Measurements from ENCODE around the gene ADPRHL1.
"Not testable (repeated sequence)": the region's sequence is repeated elsewhere in the genome, so short reads cannot be mapped to it uniquely, and the experiment has no call there.

GRCh38 chr13:113371701-113372100, 81.6 kb downstream of the ADPRHL1 start:
- not testable (repeated sequence) for TF ChIP-seq YY1 (IDR thresholded peaks at IDR 0.05; ENCODE audit: insufficient read depth, insufficient read length); ZNF274 (IDR thresholded peaks at IDR 0.05; ENCODE audit: low read depth, low read length)
